ENCODE data around the gene CHRD.

Gene CHRD

GRCh38 chr3:184361932-184362667 lies 17.8 kb upstream of the CHRD start:
- DNase-seq = peak; percentile 93

GRCh38 chr3:184362668-184363546 lies 16.9 kb upstream of the CHRD start:
- peak; percentile 96 for DNase-seq

DNA sequence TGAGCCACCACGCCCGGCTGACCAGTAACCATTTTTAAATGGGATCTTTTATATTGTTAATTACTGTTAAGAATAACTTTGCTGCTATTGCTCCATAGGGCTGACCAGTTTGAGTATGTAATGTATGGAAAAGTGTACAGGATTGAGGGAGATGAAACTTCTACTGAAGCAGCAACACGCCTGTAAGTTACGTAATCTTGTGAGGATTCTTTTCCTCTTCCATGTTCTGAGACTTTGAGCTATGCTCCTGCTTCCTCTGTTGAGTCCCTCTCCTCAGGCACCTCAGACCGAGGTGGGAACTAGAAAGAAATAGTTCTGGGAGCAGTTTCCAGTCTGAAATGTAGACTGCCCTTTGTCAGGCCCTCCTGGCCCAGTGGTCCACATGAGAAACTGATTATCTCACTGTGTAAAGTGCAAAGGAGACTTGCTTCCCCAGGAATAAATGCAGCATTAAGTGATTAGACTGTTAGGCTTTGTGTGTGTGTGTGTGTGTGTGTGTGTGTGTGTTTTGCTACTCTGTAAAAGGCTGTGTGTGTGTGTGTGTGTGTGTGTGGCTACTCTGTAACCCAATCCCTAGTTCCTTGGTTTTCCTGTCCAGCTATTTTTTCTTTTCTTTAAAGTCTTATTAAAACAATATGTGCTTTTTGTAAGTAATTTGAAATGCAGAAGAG lies 13.1 kb upstream of the CHRD start:
- DNase-seq = no peak

- no peak for DNase-seq
Observed at GRCh38 chr3:184368116-184368515, 11.7 kb upstream of the CHRD start.

DNA sequence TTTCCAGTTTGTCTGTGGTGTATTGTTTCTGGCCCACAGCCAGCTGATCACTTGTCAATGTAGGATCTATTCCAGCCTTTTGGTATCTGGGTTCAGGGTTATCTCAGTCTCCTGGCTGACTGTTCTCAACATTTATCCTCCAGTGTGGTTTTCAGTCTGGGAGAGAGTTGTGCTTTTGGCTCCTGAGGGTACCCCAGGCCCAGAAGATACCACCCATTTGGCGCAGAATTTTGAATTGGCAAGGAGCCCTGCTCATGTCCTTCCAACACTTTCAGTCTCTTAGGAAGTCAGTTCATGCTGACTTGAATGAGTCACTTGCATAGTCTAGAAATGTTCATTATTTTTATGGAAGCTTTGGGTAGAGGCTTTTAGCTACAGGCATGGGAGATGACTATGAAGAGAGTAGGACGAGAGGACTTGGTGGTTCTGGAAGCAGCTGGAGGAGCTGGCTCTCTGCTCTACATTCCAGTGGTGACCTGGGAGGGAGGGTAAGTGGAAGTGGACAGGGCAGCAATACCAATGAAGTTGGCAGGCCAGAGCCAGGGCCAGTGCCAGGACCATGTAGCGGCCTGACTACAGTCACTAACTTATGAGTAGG lies 11.2 kb upstream of the CHRD start:
- no peak for DNase-seq

GRCh38 chr3:184371570-184372018 lies 8.3 kb upstream of the CHRD start:
- DNase-seq = peak; percentile 91

GRCh38 chr3:184372296-184372821 lies 7.5 kb upstream of the CHRD start:
- no peak for DNase-seq

DNA sequence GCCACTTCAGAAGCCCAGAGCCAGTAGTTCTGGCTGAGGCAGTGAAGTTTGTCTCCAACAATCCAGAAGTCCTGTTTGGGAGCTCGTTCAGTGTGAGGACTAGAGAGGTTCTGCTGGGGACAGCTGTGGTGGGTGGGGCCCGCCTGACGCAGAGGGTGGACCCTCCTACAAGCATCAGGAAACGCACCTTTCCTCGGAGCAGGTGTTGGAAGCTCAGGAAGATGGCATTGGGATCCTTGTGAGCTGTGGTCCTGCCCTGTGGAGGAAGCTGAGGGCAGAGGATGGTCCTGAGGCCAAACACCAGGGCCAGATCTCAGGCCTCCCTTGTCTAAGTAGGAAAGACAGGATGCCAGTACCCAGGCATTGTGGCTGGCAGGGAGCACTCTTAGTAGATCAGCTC lies 6.9 kb upstream of the CHRD start:
- peak; percentile 29 for DNase-seq

DNA sequence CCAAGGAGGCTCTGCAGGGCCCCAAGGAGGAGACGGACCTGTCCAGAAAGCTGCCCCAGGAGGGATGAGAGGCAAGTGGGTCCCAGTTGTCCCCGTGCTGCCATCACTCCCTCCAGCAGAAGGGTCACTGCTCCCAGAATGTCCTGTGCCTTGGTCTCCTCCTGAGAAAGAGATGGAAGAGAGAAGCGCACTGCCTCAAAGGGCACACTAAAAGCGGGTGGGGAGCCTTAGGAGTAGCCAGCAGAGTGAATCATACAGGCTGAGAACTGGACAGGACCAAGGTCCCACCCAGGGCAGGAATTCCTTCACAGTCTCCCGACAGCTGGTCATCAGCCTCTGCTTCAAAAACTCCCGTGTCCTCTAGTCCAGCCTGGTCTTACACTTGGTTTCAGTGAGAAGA lies 6.4 kb upstream of the CHRD start:
- no peak for DNase-seq

- DNase-seq = no peak
Observed at GRCh38 chr3:184375747-184376461, 4.0 kb upstream of the CHRD start.

DNA sequence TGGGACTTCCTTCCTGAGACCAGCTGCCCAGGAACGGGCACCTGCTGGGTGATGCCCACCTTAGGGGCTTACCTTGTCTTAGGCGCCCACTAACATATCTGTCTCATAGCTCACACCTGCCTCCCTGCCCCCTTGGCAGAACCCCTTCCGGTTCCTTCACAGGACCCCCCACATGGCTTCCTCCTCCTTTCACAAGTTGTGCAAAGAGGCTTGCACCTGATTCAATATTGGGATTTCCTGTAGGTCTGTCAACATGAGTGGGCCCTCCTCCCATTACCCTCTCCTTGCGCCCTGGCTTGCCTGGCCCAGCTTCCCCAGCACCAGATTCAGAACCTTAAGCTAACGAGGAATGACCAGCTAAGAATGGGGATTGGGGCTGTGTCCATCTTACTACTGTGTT lies 2.5 kb upstream of the CHRD start:
- DNase-seq = peak; percentile 43

- peak; percentile 89 for DNase-seq
Observed at GRCh38 chr3:184377882-184378445, 1.9 kb upstream of the CHRD start, which contains the start of gene THPO. Gene THPO, minus strand, starts transcription at chr3:184378207. Its CDS starts 1,948 bp downstream, at chr3:184376259.

- no peak for DNase-seq
Observed at GRCh38 chr3:184378651-184379357, 1.1 kb upstream of the CHRD start.

DNA sequence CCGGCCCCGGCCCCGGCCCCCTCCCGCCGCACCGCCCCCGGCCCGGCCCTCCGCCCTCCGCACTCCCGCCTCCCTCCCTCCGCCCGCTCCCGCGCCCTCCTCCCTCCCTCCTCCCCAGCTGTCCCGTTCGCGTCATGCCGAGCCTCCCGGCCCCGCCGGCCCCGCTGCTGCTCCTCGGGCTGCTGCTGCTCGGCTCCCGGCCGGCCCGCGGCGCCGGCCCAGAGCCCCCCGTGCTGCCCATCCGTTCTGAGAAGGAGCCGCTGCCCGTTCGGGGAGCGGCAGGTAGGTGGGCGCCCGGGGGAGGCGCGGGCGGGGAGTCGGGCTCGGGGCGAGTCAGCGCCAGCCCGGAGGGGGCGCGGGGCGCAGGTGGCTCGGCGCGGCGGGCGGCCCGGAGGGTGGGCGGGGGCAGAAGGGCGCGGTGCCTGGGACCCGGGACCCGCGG lies 352 bp downstream of the CHRD start:
- peak; percentile 11 for DNase-seq

- DNase-seq = no peak
Observed at GRCh38 chr3:184380627-184381260, 890 bp downstream of the CHRD start.

GRCh38 chr3:184381261-184382224 lies 1.7 kb downstream of the CHRD start:
- DNase-seq = no peak

DNA sequence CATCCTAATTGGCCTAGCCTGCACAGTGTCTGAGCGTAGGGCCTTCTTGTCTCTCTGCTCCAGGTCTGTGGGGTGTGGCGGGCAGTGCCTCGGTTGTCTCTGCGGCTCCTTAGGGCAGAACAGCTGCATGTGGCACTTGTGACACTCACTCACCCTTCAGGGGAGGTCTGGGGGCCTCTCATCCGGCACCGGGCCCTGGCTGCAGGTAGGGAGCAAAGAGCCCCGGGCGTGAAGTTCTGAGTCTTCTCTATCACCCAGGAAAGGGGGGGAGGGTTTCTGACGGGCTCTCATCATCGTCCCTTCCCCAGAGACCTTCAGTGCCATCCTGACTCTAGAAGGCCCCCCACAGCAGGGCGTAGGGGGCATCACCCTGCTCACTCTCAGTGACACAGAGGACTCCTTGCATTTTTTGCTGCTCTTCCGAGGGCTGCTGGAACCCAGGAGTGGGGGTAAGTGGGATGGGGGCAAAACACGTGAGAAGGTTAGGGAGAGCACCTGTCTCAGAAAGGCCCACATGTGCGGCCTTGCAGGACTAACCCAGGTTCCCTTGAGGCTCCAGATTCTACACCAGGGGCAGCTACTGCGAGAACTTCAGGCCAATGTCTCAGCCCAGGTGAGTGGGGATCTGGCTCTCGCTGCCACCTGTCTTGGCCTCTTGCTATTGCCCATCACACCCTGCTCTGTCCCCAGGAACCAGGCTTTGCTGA lies 2.6 kb downstream of the CHRD start:
- DNase-seq = no peak

DNA sequence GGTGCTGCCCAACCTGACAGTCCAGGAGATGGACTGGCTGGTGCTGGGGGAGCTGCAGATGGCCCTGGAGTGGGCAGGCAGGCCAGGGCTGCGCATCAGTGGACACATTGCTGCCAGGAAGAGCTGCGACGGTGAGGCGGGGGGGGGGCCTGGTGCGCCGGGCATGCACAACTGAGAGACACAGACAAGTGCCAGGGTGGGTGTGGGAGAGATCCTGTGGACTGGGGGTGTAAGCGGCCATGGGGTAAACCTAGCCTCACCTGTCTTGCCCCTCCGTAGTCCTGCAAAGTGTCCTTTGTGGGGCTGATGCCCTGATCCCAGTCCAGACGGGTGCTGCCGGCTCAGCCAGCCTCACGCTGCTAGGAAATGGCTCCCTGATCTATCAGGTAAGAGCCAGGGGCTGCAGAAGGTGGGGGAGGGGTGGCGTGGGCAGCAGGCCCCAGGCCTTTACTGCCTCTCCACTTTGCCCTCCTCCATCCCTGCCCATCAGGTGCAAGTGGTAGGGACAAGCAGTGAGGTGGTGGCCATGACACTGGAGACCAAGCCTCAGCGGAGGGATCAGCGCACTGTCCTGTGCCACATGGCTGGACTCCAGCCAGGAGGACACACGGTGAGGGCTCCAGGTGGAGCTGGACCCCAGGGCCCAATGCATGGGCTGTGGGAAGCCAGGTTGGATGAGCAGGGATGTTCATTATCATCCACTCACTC lies 3.3 kb downstream of the CHRD start:
- DNase-seq = no peak
